Tibial artery (tissue), 4 donors: ENCODE data around the gene LHFPL2.

Experiments used
- DNase-seq, 2 donors: peaks; one replicate each; pipeline ENCODE4 v3.0.0-alpha.2; 2019
- H3K27ac ChIP-seq, 2 donors: fragments of 200-600 bp; sonication (generic) in 1 of 2; 1 replicate in 1 of 2; 2 replicates in 1 of 2; pipeline ENCODE4 v1.5.1; 2018 to 2019; ENCODE audit warnings: mild to moderate bottlenecking in 1 of 2
- H3K27me3 ChIP-seq, 2 donors: fragments of 200-600 bp; sonication (generic) in 1 of 2; one replicate each; pipeline versions ENCODE4 v1.5.1 to v1.6.0; 2016 to 2019
- H3K36me3 ChIP-seq, 3 donors: fragments of 200-600 bp; sonication (generic) in 2 of 3; one replicate each; pipeline ENCODE4 v1.5.1; 2016 to 2019; ENCODE audit warnings: mild to moderate bottlenecking in 2 of 3
- H3K4me1 ChIP-seq, 4 donors: fragments of 200-600 bp; sonication (generic) in 2 of 4; 1 replicate in 3 of 4; 2 replicates in 1 of 4; pipeline ENCODE4 v1.5.1; 2016 to 2019
- H3K4me3 ChIP-seq, 2 donors: fragments of 200-600 bp; sonication (generic) in 1 of 2; 1 replicate in 1 of 2; 2 replicates in 1 of 2; pipeline ENCODE4 v1.5.1; 2018 to 2019; ENCODE audit warnings: mild to moderate bottlenecking in 2 of 2
- H3K9me3 ChIP-seq, 3 donors: fragments of 200-600 bp; sonication (generic) in 1 of 3; one replicate each; pipeline ENCODE4 v1.5.1; 2016 to 2019
- intact Hi-C: fragments of 100-400 bp; cut with DNase I; formaldehyde crosslinking; loops from one replicate; pipeline ENCODE4 v1.15.0; 2023; ENCODE audit warnings: low total_unique reads
- TF ChIP-seq, protein P1 (sequence below), 2 experiments: fragments of 200-600 bp in 1 of 2; fragments of 450-650 bp in 1 of 2; IDR thresholded peaks; one replicate each; pipeline ENCODE4 v1.5.1; 2017 to 2019; ENCODE audit warnings: antibody characterized with exemption in 2 of 2, mild to moderate bottlenecking in 1 of 2, moderate library complexity in 1 of 2

Gene LHFPL2

GRCh38 chr5:78553580-78554353, 94.8 kb downstream of the LHFPL2 start:
- TF ChIP-seq, protein P1, sequence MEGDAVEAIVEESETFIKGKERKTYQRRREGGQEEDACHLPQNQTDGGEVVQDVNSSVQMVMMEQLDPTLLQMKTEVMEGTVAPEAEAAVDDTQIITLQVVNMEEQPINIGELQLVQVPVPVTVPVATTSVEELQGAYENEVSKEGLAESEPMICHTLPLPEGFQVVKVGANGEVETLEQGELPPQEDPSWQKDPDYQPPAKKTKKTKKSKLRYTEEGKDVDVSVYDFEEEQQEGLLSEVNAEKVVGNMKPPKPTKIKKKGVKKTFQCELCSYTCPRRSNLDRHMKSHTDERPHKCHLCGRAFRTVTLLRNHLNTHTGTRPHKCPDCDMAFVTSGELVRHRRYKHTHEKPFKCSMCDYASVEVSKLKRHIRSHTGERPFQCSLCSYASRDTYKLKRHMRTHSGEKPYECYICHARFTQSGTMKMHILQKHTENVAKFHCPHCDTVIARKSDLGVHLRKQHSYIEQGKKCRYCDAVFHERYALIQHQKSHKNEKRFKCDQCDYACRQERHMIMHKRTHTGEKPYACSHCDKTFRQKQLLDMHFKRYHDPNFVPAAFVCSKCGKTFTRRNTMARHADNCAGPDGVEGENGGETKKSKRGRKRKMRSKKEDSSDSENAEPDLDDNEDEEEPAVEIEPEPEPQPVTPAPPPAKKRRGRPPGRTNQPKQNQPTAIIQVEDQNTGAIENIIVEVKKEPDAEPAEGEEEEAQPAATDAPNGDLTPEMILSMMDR (IDR thresholded peaks at IDR 0.05) = no peak
- no peak overlapping the region for H3K4me3 ChIP-seq
- H3K36me3 ChIP-seq = no peaks in the 10 kb centered on the region
- intact Hi-C loops = no loop called here
- H3K9me3 ChIP-seq = no peaks in the 10 kb centered on the region
- H3K27ac ChIP-seq = no peak overlapping the region
- no peaks in the 10 kb centered on the region for H3K27me3 ChIP-seq
- H3K4me1 ChIP-seq = peaks cover 0 to 14% (median 2%) of the 10 kb centered on the region in 4 donors
- DNase-seq = no peak

GRCh38 chr5:78552729-78553342, 95.7 kb downstream of the LHFPL2 start:
- Histone ChIP-seq H3K27ac (no peak overlapping the region), H3K27me3 (no peaks in the 10 kb centered on the region), H3K36me3 (no peaks in the 10 kb centered on the region), H3K4me3 (no peak overlapping the region), H3K9me3 (no peaks in the 10 kb centered on the region), H3K4me1 (peaks cover 4 to 22% (median 8%) of the 10 kb centered on the region in 4 donors)
- no peak for DNase-seq
- TF ChIP-seq, protein P1 (IDR thresholded peaks at IDR 0.05) = no peak
- intact Hi-C loops = no loop called here

- peaks cover 5 to 42% (median 26%) of the 10 kb centered on the region in 4 donors for H3K4me1 ChIP-seq
- H3K36me3 ChIP-seq = no peaks in the 10 kb centered on the region
- no peak for DNase-seq
- no peak overlapping the region for H3K27ac ChIP-seq
- no peaks in the 10 kb centered on the region for H3K27me3 ChIP-seq
- no peak overlapping the region for H3K4me3 ChIP-seq
- no peaks in the 10 kb centered on the region for H3K9me3 ChIP-seq
- TF ChIP-seq, protein P1 (IDR thresholded peaks at IDR 0.05) = no peak
- intact Hi-C loops = no loop called here
Measured at GRCh38 chr5:78550891-78551290, 97.7 kb downstream of the LHFPL2 start.

DNA sequence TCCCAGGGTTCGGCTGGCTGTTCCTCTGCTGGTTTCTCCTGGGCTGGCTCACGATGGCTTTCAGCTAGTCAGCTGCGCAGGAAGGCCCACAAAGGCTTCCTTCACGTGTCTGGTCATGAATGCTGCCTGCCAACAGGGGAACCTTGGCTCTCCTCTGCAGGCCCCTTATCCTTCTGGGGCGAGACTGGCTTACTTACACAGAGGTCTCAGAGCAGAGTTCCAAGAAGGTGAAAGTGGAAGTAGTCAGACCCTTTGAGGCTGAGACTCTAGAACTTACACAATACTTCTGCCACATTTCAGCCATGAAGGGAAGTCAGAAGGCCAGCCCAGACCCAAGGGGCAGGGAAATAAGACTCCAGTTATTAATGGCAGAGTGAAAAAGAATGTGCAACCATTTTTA, 99.5 kb downstream of the LHFPL2 start:
- no peaks in the 10 kb centered on the region for H3K36me3 ChIP-seq
- no peak overlapping the region for H3K4me3 ChIP-seq
- H3K9me3 ChIP-seq = no peaks in the 10 kb centered on the region
- TF ChIP-seq, protein P1 (IDR thresholded peaks at IDR 0.05) = no peak
- peak overlapping the region; percentile 76 to 85 for H3K27ac ChIP-seq
- DNase-seq = no peak
- H3K27me3 ChIP-seq = no peaks in the 10 kb centered on the region
- peaks cover 5 to 51% (median 33%) of the 10 kb centered on the region in 4 donors for H3K4me1 ChIP-seq
- intact Hi-C loops = loop anchor here (5.0 kb wide), 1 partner anchor 98 kb away; the partner anchor contains the start of gene LHFPL2

DNA sequence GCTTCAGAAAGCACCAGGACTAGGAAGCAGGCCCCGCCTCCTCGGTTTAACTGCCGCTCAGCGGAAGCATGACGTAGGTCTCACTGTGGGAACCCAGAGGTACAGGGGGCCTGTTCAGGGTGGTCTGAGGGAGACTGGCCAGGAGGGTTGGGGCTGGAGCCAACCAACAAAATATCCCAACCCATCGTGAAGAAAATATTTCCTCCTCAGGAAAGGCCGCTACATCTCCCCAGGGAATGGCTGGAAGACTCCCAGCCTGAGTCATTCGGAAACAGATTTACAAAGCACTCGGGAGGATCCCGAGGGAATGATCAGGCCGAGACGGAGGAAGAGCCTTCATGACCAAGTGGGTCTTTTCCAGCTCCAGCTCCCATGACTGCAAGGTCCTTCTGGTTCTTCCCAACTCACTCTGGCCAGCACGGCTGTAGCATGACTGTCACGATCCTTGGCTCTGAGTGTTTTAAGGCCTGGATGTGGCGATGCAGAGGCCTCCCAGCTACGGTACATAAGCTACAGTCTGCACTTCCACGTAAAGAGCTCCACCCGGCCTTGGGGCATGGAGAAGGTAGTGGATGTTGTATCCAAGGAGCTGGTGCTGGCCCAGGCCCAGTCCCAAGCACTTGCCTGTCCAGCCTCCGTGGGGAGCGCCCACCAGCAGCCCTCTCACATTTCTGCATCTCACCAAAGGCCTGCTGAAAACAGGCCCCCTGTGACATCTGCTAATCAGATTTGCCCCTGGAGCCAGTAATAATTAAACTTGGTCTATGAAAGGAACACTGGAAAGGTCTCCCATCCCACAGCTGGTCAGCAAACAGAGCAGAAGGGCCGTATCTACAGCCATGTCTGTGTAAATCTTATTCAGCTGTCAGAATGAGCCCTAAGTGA, 100.6 kb downstream of the LHFPL2 start:
- no peaks in the 10 kb centered on the region for H3K36me3 ChIP-seq
- TF ChIP-seq, protein P1 (IDR thresholded peaks at IDR 0.05) = no peak
- DNase-seq = peak; percentile 96 to 98
- H3K27ac ChIP-seq = peak overlapping the region; percentile 76 to 85
- H3K4me3 ChIP-seq = peak overlapping the region; percentile 29 to 30
- H3K9me3 ChIP-seq = no peaks in the 10 kb centered on the region
- intact Hi-C loops = loop anchor here (5.0 kb wide), 1 partner anchor 99 kb away; the partner anchor contains the start of gene LHFPL2
- peaks cover 5 to 56% (median 34%) of the 10 kb centered on the region in 4 donors for H3K4me1 ChIP-seq
- H3K27me3 ChIP-seq = no peaks in the 10 kb centered on the region
